Measurements from ENCODE around the gene DGKQ.
"Not testable (repeated sequence)": the region's sequence is repeated elsewhere in the genome, so short reads cannot be mapped to it uniquely, and the experiment has no call there.

Gene DGKQ

GRCh38 chr4:924107-925096 is 49.0 kb downstream of the DGKQ start:
- DNase-seq = peak in 1 of 2 experiments; percentile 4

GRCh38 chr4:921830-922331 is 51.5 kb downstream of the DGKQ start:
- DNase-seq = no peak

GRCh38 chr4:919004-919680 is 54.2 kb downstream of the DGKQ start:
- DNase-seq = not testable (repeated sequence)

GRCh38 chr4:918591-918990 is 54.8 kb downstream of the DGKQ start:
- not testable (repeated sequence) for DNase-seq

- no peak for DNase-seq
These were observed 55.4 kb downstream of the DGKQ start for GRCh38 chr4:917992-918391.

- no peak for DNase-seq
These were observed 55.9 kb downstream of the DGKQ start for GRCh38 chr4:917466-917865.

GRCh38 chr4:915595-915994 is 57.8 kb downstream of the DGKQ start:
- peak; percentile 76 to 79 for DNase-seq

GRCh38 chr4:915041-915474 is 58.3 kb downstream of the DGKQ start:
- DNase-seq = peak; percentile 52 to 62

GRCh38 chr4:914531-914930 is 58.8 kb downstream of the DGKQ start:
- no peak for DNase-seq

GRCh38 chr4:913280-913618 is 60.1 kb downstream of the DGKQ start:
- DNase-seq = no peak

- no peak for DNase-seq
These were observed 60.7 kb downstream of the DGKQ start for GRCh38 chr4:912548-913279.

- DNase-seq = no peak
These were observed 61.4 kb downstream of the DGKQ start for GRCh38 chr4:911871-912490.

GRCh38 chr4:911221-911751 is 62.1 kb downstream of the DGKQ start:
- DNase-seq = no peak

GRCh38 chr4:910366-911091 is 62.8 kb downstream of the DGKQ start:
- DNase-seq = no peak

- no peak for DNase-seq
These were observed 63.5 kb downstream of the DGKQ start for GRCh38 chr4:909821-910220.

- DNase-seq = no peak
These were observed 64.2 kb downstream of the DGKQ start for GRCh38 chr4:909131-909571.
